Measurements from ENCODE around the gene TBC1D14.
"Not testable (repeated sequence)": the region's sequence is repeated elsewhere in the genome, so short reads cannot be mapped to it uniquely, and the experiment has no call there.

Gene TBC1D14

GRCh38 chr4:7068279-7068842 is 158.7 kb downstream of the TBC1D14 start:
- DNase-seq, result no peak
- no peak for TF ChIP-seq GATA1 (IDR thresholded peaks at IDR 0.05; ENCODE audit: low read depth, low read length)
- peak; percentile 38 for TF ChIP-seq POLR2A (IDR thresholded peaks at IDR 0.05; ENCODE audit: low read length)

- DNase-seq, result peak; percentile 58 to 67
- no peak for TF ChIP-seq POLR2A (IDR thresholded peaks at IDR 0.05; ENCODE audit: low read length)
- no peak for TF ChIP-seq GATA1 (IDR thresholded peaks at IDR 0.05; ENCODE audit: low read depth, low read length)
Measured at GRCh38 chr4:7068883-7069282, 159.3 kb downstream of the TBC1D14 start.

- peak; percentile 85 to 92 for DNase-seq
- TF ChIP-seq GATA1 (IDR thresholded peaks at IDR 0.05; ENCODE audit: low read depth, low read length) (no peak), POLR2A (IDR thresholded peaks at IDR 0.05; ENCODE audit: low read length) (no peak)
Measured at GRCh38 chr4:7070729-7071511, 161.3 kb downstream of the TBC1D14 start.

GRCh38 chr4:7073059-7073458 is 163.4 kb downstream of the TBC1D14 start:
- TF ChIP-seq GATA1 (IDR thresholded peaks at IDR 0.05; ENCODE audit: low read depth, low read length) (no peak), POLR2A (IDR thresholded peaks at IDR 0.05; ENCODE audit: low read length) (no peak)
- no peak for DNase-seq

- TF ChIP-seq POLR2A (IDR thresholded peaks at IDR 0.05; ENCODE audit: low read length), result no peak
- no peak for TF ChIP-seq GATA1 (IDR thresholded peaks at IDR 0.05; ENCODE audit: low read depth, low read length)
- peak; percentile 51 to 64 for DNase-seq
Measured at GRCh38 chr4:7073526-7074390, 164.1 kb downstream of the TBC1D14 start.

DNA sequence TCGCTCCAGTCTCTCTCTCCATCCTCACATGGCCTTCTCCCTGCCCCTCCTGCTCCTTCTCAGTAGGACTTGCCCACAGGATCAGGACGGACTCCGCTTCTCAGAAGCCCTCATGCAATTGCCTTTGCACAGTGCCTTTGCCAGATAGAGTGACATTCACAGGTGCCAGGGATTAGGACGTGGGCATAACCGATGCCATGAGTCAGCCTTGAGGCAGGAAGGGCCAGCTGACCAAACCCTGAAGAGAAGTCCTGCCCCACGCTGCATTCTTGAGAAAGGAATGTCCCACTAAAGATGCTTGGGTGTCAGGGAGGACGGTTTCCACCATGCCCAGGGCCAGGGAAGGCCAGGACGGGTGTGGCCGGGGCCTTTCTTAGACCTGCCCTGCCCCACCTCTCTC is 164.8 kb downstream of the TBC1D14 start:
- TF ChIP-seq POLR2A (IDR thresholded peaks at IDR 0.05; ENCODE audit: low read length) (no peak), GATA1 (IDR thresholded peaks at IDR 0.05; ENCODE audit: low read depth, low read length) (no peak)
- DNase-seq, result no peak

GRCh38 chr4:7075962-7076695 is 166.5 kb downstream of the TBC1D14 start:
- DNase-seq, result no peak
- TF ChIP-seq POLR2A (IDR thresholded peaks at IDR 0.05; ENCODE audit: low read length) (no peak), GATA1 (IDR thresholded peaks at IDR 0.05; ENCODE audit: low read depth, low read length) (no peak)

GRCh38 chr4:7076696-7077082 is 167.1 kb downstream of the TBC1D14 start:
- no peak for DNase-seq
- no peak for TF ChIP-seq GATA1 (IDR thresholded peaks at IDR 0.05; ENCODE audit: low read depth, low read length)
- TF ChIP-seq POLR2A (IDR thresholded peaks at IDR 0.05; ENCODE audit: low read length), result no peak

DNA sequence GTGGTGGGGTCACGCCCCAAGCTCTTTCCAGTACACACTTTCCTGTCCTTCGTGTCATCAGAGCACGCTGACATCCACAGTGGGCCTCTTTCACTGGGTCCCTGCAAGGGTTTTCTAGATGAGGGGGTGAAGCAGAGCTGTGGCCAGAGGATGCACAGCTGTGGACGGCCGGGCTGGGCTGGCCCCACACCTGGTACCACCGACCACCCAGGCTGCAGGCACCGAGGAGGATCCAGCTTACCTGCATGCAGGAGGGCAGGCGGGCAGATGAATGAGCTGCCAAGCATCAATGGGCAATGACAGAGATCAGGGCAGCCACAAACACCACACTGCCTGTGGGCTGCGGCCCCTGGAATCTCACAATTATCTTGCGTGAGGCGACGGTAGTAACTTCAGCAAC is 167.7 kb downstream of the TBC1D14 start:
- no peak for DNase-seq
- TF ChIP-seq GATA1 (IDR thresholded peaks at IDR 0.05; ENCODE audit: low read depth, low read length) (no peak), POLR2A (IDR thresholded peaks at IDR 0.05; ENCODE audit: low read length) (no peak)

GRCh38 chr4:7078025-7078424 is 168.4 kb downstream of the TBC1D14 start:
- DNase-seq, result no peak
- TF ChIP-seq POLR2A (IDR thresholded peaks at IDR 0.05; ENCODE audit: low read length) (no peak), GATA1 (IDR thresholded peaks at IDR 0.05; ENCODE audit: low read depth, low read length) (no peak)

DNA sequence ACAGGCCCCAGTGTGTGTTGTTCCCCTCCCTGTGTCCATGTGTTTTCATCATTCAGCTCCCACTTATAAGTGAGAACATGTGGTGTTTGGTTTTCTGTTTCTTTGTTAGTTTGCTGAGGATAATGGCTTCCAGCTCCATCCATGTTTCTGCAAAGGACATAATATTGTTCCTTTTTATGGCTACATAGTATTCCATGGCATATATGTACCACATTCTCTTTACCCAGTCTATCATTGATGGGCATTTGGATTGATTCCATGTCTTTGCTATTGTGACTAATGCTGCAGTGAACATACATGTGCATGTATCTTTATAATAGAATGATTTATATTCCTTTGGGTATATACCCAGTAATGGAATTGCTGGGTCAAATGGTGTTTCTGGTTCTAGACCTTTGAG is 169.9 kb downstream of the TBC1D14 start:
- DNase-seq, result not testable (repeated sequence)

GRCh38 chr4:7079909-7080308 is 170.3 kb downstream of the TBC1D14 start:
- DNase-seq, result not testable (repeated sequence)

All from erythroblast (primary cell).